HUES64 (cell line): Measurements from ENCODE around the gene CDK14.
A peak's percentile ranks its signal among the peaks of the same experiment; 100 is the strongest.

Experiments
- H3K27ac ChIP-seq: 2 replicates; pipeline ENCODE4 v1.7.0; 2013; ENCODE audit warnings: low read depth, low read length, inconsistent platforms
- H3K27me3 ChIP-seq: 2 replicates; pipeline ENCODE4 v1.6.1; 2013; ENCODE audit warnings: mild to moderate bottlenecking, low read length; ENCODE audit not compliant: insufficient read depth
- H3K36me3 ChIP-seq: 2 replicates; pipeline ENCODE4 v1.6.1; 2013; ENCODE audit warnings: mild to moderate bottlenecking, low read length; ENCODE audit not compliant: insufficient read depth
- H3K4me1 ChIP-seq: 2 replicates; pipeline ENCODE4 v1.6.1; 2013; ENCODE audit warnings: mild to moderate bottlenecking, low read length, moderate library complexity; ENCODE audit not compliant: insufficient read depth
- H3K4me3 ChIP-seq: 2 replicates; pipeline ENCODE4 v1.5.1; 2013; ENCODE audit warnings: mild to moderate bottlenecking, low read length, moderate library complexity
- H3K9ac ChIP-seq: 2 replicates; pipeline ENCODE4 v1.6.1; 2013; ENCODE audit warnings: mild to moderate bottlenecking, low read depth, low read length
- H3K9me3 ChIP-seq: 2 replicates; pipeline ENCODE4 v1.6.1; 2013; ENCODE audit warnings: low read depth, low read length; ENCODE audit not compliant: insufficient read depth
- WGBS: fragments of 150-250, 120-280 bp; methylation state at CpG from one replicate; pipeline ENCODE4 v1.1.7; 2013; ENCODE audit warnings: missing lambda C conversion rate; 5-methylcytosine and 5-hydroxymethylcytosine counted together

The CDK14 gene

DNA sequence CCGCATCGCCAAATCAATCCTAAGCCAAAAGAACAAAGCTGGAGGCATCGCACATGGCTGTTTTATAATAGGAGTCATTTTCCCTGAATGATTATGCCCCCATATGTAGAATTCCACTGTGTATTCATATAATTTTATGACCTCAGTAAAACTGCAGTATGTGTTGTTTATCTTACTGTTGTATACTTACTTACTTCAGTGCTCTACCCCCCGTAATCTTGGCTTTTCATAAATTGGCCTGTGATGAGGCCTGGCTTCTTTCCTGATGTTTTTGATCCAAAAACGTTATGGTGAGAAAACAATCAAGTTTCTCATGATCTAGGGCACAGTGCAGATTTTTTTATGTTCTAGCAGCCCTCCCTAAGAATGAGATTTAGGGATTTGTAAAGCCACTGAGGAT lies 361.8 kb downstream of the CDK14 start:
- H3K27ac ChIP-seq: no peak overlapping the region
- peaks cover 27% of the 10 kb centered on the region for H3K4me1 ChIP-seq
- no peaks in the 10 kb centered on the region for H3K9me3 ChIP-seq
- H3K27me3 ChIP-seq: no peaks in the 10 kb centered on the region
- no peak overlapping the region for H3K9ac ChIP-seq
- 91% methylated on average over 3 of the region's 5 CpGs for WGBS
- H3K36me3 ChIP-seq: no peaks in the 10 kb centered on the region; the same call in 1 of the 2 replicates
- H3K4me3 ChIP-seq: no peak overlapping the region

DNA sequence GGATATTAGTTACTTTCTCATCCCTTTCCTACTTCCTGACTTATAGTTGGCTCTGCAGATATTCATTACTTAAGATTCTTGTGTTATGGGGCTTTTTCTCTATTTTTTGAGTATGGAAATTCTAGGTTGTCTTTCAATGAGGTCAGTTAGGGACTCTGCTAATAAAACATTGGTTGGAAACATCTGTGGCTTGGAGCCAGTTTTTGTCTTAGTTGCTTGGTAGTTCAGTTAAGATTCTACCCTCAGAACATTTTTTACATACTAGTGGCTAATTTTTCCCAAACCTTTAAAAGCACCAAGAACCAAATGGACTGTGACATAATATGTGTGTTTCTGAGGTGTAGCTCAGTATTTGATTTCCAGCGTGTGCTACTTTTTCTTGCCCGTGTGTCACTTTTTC lies 362.5 kb downstream of the CDK14 start:
- Histone ChIP-seq H3K4me3 (no peak overlapping the region), H3K27me3 (no peaks in the 10 kb centered on the region), H3K27ac (no peak overlapping the region), H3K9me3 (no peaks in the 10 kb centered on the region), H3K36me3 (no peaks in the 10 kb centered on the region; the same call in 1 of the 2 replicates), H3K9ac (no peak overlapping the region), H3K4me1 (peaks cover 19% of the 10 kb centered on the region)
- 97% methylated on average over 2 of the region's 2 CpGs for WGBS

DNA sequence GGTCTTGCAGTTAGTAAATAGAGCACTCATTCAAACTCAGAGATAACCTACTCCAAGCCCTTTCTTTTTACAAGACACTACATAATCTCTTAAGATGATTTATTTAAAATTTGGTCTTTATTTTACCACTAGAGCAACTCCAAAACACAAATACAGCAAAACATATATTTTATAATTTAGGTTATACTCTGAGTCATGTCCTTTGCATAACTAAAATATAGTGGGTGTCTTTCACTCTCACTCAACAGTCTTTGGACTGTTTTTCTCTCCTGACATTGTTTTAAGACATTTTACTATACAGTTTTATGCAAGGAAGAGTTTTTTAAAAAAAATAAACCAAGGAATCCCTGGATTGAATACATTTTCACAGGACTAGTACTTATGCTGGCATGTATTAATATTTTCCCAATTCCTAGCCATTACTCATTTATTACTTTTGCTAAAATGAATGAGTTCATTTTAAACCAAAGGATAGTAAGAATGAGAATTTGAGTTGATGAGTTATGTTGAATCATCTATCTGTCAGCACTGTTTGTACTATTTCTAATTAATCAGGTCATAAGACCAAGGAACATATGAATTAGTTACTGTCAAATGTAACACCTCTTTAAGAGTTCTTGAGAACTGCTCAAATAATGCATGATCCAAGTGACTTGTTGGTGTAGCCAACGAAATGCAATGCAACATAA lies 365.1 kb downstream of the CDK14 start:
- no peak overlapping the region for H3K27ac ChIP-seq
- no peaks in the 10 kb centered on the region for H3K9me3 ChIP-seq
- no peaks in the 10 kb centered on the region for H3K27me3 ChIP-seq
- H3K9ac ChIP-seq: no peak overlapping the region
- 93% methylated on average over 1 of the region's 1 CpG for WGBS
- no peak overlapping the region for H3K4me3 ChIP-seq
- 0 out of 2 replicates have a peak, but pooled peaks cover 4% of the 10 kb centered on the region for H3K4me1 ChIP-seq
- H3K36me3 ChIP-seq: no peaks in the 10 kb centered on the region; the same call in 1 of the 2 replicates

DNA sequence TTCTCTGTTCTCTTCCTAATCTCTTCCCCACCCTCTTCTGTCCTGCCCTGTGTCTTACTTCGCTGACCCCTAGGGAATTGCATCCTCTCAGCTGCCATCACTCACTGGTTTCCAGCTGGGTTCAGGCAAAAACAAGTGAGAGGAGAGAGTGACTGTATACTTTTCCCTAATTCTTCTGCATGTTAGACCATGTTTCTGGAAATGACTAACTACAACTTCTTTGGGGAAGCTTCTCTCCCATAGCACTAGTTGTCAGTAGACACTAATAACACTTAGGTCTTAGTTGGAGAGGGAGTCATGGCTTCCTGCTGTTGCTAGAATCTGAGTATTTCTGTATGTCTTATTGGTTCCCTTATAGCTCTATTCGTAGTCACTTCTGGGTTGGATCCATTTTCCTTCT lies 369.1 kb downstream of the CDK14 start:
- Histone ChIP-seq H3K9me3 (no peaks in the 10 kb centered on the region), H3K4me3 (no peak overlapping the region), H3K27ac (no peak overlapping the region), H3K9ac (no peak overlapping the region), H3K4me1 (peaks cover 13% of the 10 kb centered on the region), H3K27me3 (no peaks in the 10 kb centered on the region), H3K36me3 (no peaks in the 10 kb centered on the region)
- 88% methylated on average over 2 of the region's 2 CpGs for WGBS

DNA sequence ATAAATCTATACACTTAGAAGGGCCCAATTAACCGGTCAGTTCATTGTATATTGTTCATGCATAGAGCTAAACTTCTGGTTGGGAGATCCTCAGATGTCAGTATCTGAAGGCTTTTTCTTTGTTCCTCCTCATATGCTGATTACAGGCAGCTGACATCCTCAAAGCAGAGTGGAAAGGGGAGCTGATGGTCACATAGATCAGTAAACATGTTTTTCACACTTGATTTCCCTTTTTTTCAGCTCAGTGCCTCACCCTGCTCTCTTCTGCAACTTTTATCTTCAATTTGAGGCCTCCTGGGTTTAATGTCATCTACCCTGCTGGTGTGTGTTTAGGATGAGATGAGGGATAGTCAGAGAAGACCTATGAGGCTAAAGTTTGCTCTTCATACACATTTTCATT lies 370.2 kb downstream of the CDK14 start:
- H3K9me3 ChIP-seq: no peaks in the 10 kb centered on the region
- no peaks in the 10 kb centered on the region for H3K27me3 ChIP-seq
- peaks cover 13% of the 10 kb centered on the region for H3K4me1 ChIP-seq
- no peaks in the 10 kb centered on the region for H3K36me3 ChIP-seq
- H3K4me3 ChIP-seq: no peak overlapping the region
- H3K9ac ChIP-seq: no peak overlapping the region
- WGBS: 60% methylated on average over 1 of the region's 1 CpG
- H3K27ac ChIP-seq: no peak overlapping the region

DNA sequence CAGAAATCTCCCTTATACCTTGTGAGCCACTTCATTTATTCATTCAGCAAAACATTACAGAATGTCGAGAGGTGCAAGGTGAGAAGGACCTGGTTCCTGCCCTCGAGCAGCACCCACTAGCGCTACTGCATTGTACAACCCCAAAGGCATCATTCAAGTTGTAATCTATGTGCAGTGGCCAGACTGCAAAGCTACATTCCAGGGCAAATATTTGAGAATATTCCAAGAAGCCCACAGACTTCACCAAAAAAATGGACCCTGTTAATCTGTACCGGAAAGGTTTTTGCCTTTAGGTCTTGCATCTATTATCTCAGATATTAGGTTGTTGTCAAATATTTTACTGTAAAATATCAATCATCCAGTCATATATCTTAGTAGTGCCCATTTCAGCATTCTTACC lies 372.8 kb downstream of the CDK14 start:
- H3K4me3 ChIP-seq: no peak overlapping the region
- WGBS: 98% methylated on average over 3 of the region's 4 CpGs

DNA sequence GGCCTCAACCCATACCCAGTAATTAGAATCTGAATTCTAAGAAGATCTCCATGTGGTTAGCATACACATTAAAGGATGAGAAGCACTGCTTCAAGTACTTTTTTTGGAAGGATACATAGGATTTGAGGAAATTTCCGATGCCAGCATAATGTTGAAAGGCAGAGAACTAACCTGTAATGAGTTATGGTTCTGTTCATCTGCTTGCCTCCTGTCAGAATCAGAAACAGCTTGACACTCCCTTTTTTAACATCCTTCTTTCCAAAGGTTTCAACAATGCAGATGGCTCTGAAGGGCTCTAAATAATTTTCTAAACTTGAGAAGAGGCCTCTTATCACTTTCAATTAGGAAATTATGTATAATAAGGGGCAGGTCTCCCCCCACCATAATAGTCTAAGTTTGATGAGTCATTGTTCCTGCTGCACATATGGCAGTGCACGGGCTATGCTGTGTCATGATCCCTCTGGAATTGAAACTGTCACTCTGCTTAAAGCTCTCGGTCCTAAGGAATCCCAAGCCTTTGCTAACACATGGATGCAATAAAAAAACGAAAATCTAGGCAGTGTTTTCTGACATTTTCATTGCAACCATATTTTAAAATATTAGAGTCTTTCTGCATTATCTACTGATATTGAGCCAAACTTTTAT lies 376.9 kb downstream of the CDK14 start:
- 92% methylated on average over 4 of the region's 4 CpGs for WGBS
- no peaks in the 10 kb centered on the region for H3K27me3 ChIP-seq
- 0 out of 2 replicates have a peak, but pooled peaks cover 3% of the 10 kb centered on the region for H3K36me3 ChIP-seq
- peaks cover 4% of the 10 kb centered on the region; the same call in 1 of the 2 replicates for H3K4me1 ChIP-seq
- peaks cover 35% of the 10 kb centered on the region for H3K9me3 ChIP-seq
- H3K4me3 ChIP-seq: no peak overlapping the region
- H3K27ac ChIP-seq: peak overlapping the region; percentile 17; the same call in 1 of the 2 replicates
- H3K9ac ChIP-seq: no peak overlapping the region

More for the DNA sequence above, 372.8 kb downstream of the CDK14 start:
- no peaks in the 10 kb centered on the region for H3K27me3 ChIP-seq
- H3K36me3 ChIP-seq: 0 out of 2 replicates have a peak, but pooled peaks cover 3% of the 10 kb centered on the region
- H3K9ac ChIP-seq: no peak overlapping the region
- H3K9me3 ChIP-seq: peaks cover 11% of the 10 kb centered on the region
- no peak overlapping the region for H3K27ac ChIP-seq
- peaks cover 13% of the 10 kb centered on the region for H3K4me1 ChIP-seq

DNA sequence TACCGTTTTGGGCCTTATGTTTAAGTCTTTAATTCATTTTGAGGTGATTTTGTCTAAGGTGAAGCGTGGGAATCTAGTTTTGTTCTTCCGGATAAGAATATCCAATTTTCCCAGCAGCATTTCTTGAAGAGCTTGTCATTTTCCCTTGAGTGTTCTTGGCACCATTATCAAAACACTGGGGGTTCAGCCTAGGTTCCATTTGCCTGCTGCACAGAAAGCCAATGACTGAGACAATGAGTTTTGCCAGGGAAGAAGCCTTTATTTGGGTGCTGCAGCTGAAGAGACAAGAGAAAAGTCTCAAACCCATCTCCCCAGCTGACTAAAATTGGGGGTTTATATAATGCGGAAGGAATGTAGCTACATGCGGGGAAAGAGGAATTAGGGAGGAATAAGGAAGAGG lies 380.9 kb downstream of the CDK14 start:
- Histone ChIP-seq H3K36me3 (peaks cover 3% of the 10 kb centered on the region; the same call in 1 of the 2 replicates), H3K27ac (no peak overlapping the region), H3K9me3 (peaks cover 42% of the 10 kb centered on the region), H3K4me1 (no peaks in the 10 kb centered on the region), H3K27me3 (no peaks in the 10 kb centered on the region), H3K9ac (no peak overlapping the region), H3K4me3 (no peak overlapping the region)
- WGBS: 94% methylated on average over 5 of the region's 5 CpGs

DNA sequence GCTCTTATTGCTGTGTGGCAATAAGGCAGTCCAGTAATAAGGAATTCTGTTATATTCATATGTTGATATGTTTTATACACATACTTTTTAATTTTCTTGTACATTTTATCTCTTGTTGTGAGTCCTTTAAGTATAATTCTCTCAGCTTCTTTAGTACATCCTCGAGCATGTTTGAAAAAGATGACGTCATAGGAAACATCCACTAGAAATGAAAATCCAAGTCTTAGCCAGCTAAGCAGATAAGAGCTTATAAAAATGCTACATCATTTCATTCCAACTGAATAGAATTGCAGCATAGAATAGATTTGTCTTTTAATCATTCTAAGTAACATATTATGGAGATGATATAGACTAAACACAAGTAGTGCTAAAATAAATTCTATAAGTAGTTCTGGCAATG lies 384.4 kb downstream of the CDK14 start:
- 50% methylated on average over 2 of the region's 2 CpGs for WGBS
- H3K9me3 ChIP-seq: peaks cover 27% of the 10 kb centered on the region
- no peaks in the 10 kb centered on the region for H3K27me3 ChIP-seq
- H3K4me3 ChIP-seq: no peak overlapping the region
- peaks cover 7% of the 10 kb centered on the region; the same call in 1 of the 2 replicates for H3K36me3 ChIP-seq
- H3K4me1 ChIP-seq: no peaks in the 10 kb centered on the region
- no peak overlapping the region for H3K9ac ChIP-seq
- no peak overlapping the region for H3K27ac ChIP-seq

DNA sequence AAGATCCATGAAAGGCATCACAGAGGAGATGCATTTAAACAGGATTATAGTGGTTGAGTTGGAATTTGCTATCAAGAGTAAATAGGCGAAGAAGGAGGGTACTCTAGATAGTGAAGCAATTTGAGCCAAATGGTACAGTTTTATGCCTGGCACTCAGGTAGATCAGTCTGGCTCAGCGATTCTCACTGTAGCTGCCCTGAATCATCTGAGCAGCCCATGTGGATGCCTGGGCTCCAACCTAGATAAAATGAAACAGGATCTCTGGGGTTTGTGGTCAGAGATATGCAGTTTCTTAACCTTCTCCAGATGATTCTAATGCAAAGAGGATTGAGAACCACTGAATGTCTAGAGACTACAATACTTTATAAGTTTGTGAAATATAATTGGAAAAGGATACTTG lies 386.1 kb downstream of the CDK14 start:
- Histone ChIP-seq H3K27ac (no peak overlapping the region), H3K9ac (no peak overlapping the region), H3K4me3 (no peak overlapping the region), H3K4me1 (no peaks in the 10 kb centered on the region), H3K36me3 (peaks cover 7% of the 10 kb centered on the region; the same call in 1 of the 2 replicates), H3K9me3 (peaks cover 16% of the 10 kb centered on the region), H3K27me3 (no peaks in the 10 kb centered on the region)
- 96% methylated on average over 2 of the region's 2 CpGs for WGBS

DNA sequence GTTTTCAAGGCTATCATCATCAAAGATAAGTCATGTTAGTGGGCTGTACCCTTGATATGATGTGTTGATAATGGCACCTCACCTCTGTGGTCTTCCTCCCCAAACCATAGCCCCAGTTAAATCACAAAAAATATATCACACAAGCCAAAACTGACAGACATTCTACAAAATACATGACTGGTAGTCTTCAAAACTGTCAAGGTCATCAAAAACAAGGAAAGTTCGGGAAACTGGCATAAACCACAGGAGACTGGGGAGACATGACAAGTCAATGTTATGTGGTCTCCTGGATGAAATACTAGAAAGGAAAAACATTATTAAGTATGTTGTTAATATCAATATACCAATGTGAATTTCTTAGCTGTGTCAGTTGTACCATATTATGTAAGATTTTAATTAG lies 388.6 kb downstream of the CDK14 start:
- no peaks in the 10 kb centered on the region for H3K27me3 ChIP-seq
- H3K4me3 ChIP-seq: no peak overlapping the region
- H3K4me1 ChIP-seq: no peaks in the 10 kb centered on the region
- WGBS: 100% methylated on average over 1 of the region's 1 CpG
- peaks cover 13% of the 10 kb centered on the region; the same call in 1 of the 2 replicates for H3K9me3 ChIP-seq
- H3K36me3 ChIP-seq: peaks cover 7% of the 10 kb centered on the region; the same call in 1 of the 2 replicates
- no peak overlapping the region for H3K27ac ChIP-seq
- no peak overlapping the region for H3K9ac ChIP-seq
